H1 (cell line): ENCODE measurements around the gene DSCAM. TPM values are rescaled to one million over a fixed set of nuclear protein-coding genes. Genes with fewer than 3 reads are reported as not detected.

ENCODE experiments used
- CTCF ChIA-PET: fragments of 300-600 bp; sonication (Branson Sonifier 250); formaldehyde crosslinking; loops from one replicate; lab custom pipeline; 2021; ENCODE audit not compliant: partially characterized antibody; lab: Charles Lee
- POLR2A ChIA-PET: fragments of 300-600 bp; sonication (Branson Sonifier 250); formaldehyde crosslinking; loops from one replicate; lab custom pipeline; 2021; ENCODE audit warnings: inconsistent platforms; ENCODE audit not compliant: partially characterized antibody; lab: Charles Lee
- DNase-seq, 2 experiments: peaks; one replicate each; pipeline versions ENCODE4 v3.0.0 to v3.0.0-alpha.2; 2010 to 2022; ENCODE audit warnings: low spot score in 2 of 2, low read depth in 1 of 2, mixed read lengths in 1 of 2
- FAIRE-seq: peaks from 2 replicates; lab custom pipeline; 2011; peaks lifted over from hg19 to GRCh38; lab: Jason Lieb, UNC
- H2AFZ ChIP-seq: 2 replicates; pipeline ENCODE4 v1.8.1; 2012; ENCODE audit warnings: low read length, inconsistent platforms
- H2AK5ac ChIP-seq: 2 replicates; pipeline ENCODE4 v1.6.1; 2013; ENCODE audit warnings: low read depth, low read length
- H2BK120ac ChIP-seq: replicated peaks from 2 replicates; pipeline ENCODE3; 2013; ENCODE audit warnings: low read depth, low read length, inconsistent platforms
- H2BK12ac ChIP-seq: 2 replicates; pipeline ENCODE4 v1.6.1; 2013; ENCODE audit warnings: low read depth, low read length
- H2BK15ac ChIP-seq: 2 replicates; pipeline ENCODE4 v1.6.1; 2013; ENCODE audit warnings: low read length
- H2BK20ac ChIP-seq: 2 replicates; pipeline ENCODE4 v1.6.1; 2013; ENCODE audit warnings: low read length
- H2BK5ac ChIP-seq: 2 replicates; pipeline ENCODE4 v1.6.1; 2013; ENCODE audit warnings: low read depth, low read length
- H3K14ac ChIP-seq: 2 replicates; pipeline ENCODE4 v1.6.1; 2013; ENCODE audit warnings: inconsistent platforms; ENCODE audit not compliant: insufficient read length
- H3K18ac ChIP-seq: 2 replicates; pipeline ENCODE4 v1.6.1; 2013; ENCODE audit warnings: low read length; ENCODE audit errors: extremely low read depth
- H3K23ac ChIP-seq: 2 replicates; pipeline ENCODE4 v1.6.1; 2013; ENCODE audit warnings: inconsistent platforms; ENCODE audit not compliant: insufficient read length
- H3K23me2 ChIP-seq: 2 replicates; pipeline ENCODE4 v1.6.1; 2013; ENCODE audit warnings: low read depth, low read length
- H3K27ac ChIP-seq: 2 replicates; pipeline ENCODE4 v1.6.1; 2011; ENCODE audit warnings: low read depth, low read length, inconsistent platforms
- H3K27me3 ChIP-seq, 4 experiments: replicated peaks in 1 of 4; 1 replicate in 1 of 4; 2 replicates in 3 of 4; pipeline versions ENCODE4 v1.6.1 to v1.8.1; 2011 to 2013; ENCODE audit warnings: low read length in 3 of 4, mild to moderate bottlenecking in 3 of 4, inconsistent platforms in 2 of 4, mixed read lengths in 2 of 4, moderate library complexity in 1 of 4; ENCODE audit not compliant: control insufficient read depth in 3 of 4, insufficient read depth in 3 of 4; ENCODE audit errors: extremely low read depth in 1 of 4
- H3K36me3 ChIP-seq, 4 experiments: 2 replicates each; pipeline versions ENCODE4 v1.6.1 to v1.8.1; 2011 to 2013; ENCODE audit warnings: mild to moderate bottlenecking in 4 of 4, low read length in 3 of 4, moderate library complexity in 2 of 4, control low read depth in 1 of 4, inconsistent platforms in 1 of 4; ENCODE audit not compliant: insufficient read depth in 4 of 4, control insufficient read depth in 2 of 4
- H3K4ac ChIP-seq: replicated peaks from 2 replicates; pipeline ENCODE3; 2013; ENCODE audit warnings: low read length, low read depth, mixed read lengths, inconsistent platforms; ENCODE audit not compliant: insufficient read length
- H3K4me1 ChIP-seq, 4 experiments: replicated peaks in 1 of 4; 1 replicate in 1 of 4; 2 replicates in 3 of 4; pipeline versions ENCODE4 v1.6.1 to v1.8.1; 2011 to 2013; ENCODE audit warnings: low read length in 3 of 4, inconsistent platforms in 2 of 4, mixed read lengths in 1 of 4; ENCODE audit not compliant: insufficient read depth in 4 of 4, control insufficient read depth in 3 of 4
- H3K4me2 ChIP-seq, 2 experiments: 2 replicates each; pipeline versions ENCODE4 v1.6.1 to v1.8.1; 2011 to 2013; ENCODE audit warnings: low read depth in 2 of 2, low read length in 2 of 2, control low read depth in 1 of 2, inconsistent platforms in 1 of 2, mild to moderate bottlenecking in 1 of 2; ENCODE audit not compliant: insufficient read depth in 1 of 2
- H3K4me3 ChIP-seq, 4 experiments: fragments of 200-600, 300-600 bp in 1 of 4; sonication (generic), shearing (Covaris generic), sonication (Bioruptor Twin) in 1 of 4; 2 replicates each; pipeline versions ENCODE4 v1.5.1 to v1.8.1; 2011 to 2016; ENCODE audit warnings: low read length in 4 of 4, low read depth in 3 of 4, control low read depth in 2 of 4, inconsistent platforms in 2 of 4, mild to moderate bottlenecking in 2 of 4, mixed read lengths in 1 of 4, moderate library complexity in 1 of 4; ENCODE audit not compliant: insufficient read depth in 2 of 4; ENCODE audit errors: extremely low read depth in 1 of 4
- H3K56ac ChIP-seq: replicated peaks from 2 replicates; pipeline ENCODE3; 2013; ENCODE audit warnings: low read depth, mild to moderate bottlenecking, mixed read lengths, low read length, inconsistent platforms; ENCODE audit not compliant: insufficient read length
- H3K79me1 ChIP-seq: 2 replicates; pipeline ENCODE4 v1.6.1; 2013; ENCODE audit warnings: low read depth, low read length, control low read depth
- H3K79me2 ChIP-seq, 2 experiments: 2 replicates each; pipeline versions ENCODE4 v1.6.1 to v1.8.1; 2012 to 2013; ENCODE audit warnings: low read length in 2 of 2, mild to moderate bottlenecking in 2 of 2, inconsistent platforms in 1 of 2; ENCODE audit not compliant: insufficient read depth in 2 of 2, control insufficient read depth in 1 of 2
- H3K9ac ChIP-seq, 4 experiments: replicated peaks in 1 of 4; 1 replicate in 1 of 4; 2 replicates in 3 of 4; pipeline versions ENCODE4 v1.6.1 to v1.8.1; 2011 to 2013; ENCODE audit warnings: low read depth in 3 of 4, low read length in 3 of 4, control low read depth in 2 of 4, mild to moderate bottlenecking in 2 of 4, moderate library complexity in 2 of 4, inconsistent platforms in 1 of 4; ENCODE audit errors: extremely low read depth in 1 of 4
- H3K9me3 ChIP-seq, 2 experiments: 2 replicates each; pipeline versions ENCODE4 v1.6.1 to v1.8.1; 2012 to 2013; ENCODE audit warnings: mild to moderate bottlenecking in 2 of 2, moderate library complexity in 2 of 2, control low read depth in 1 of 2, inconsistent platforms in 1 of 2, low read depth in 1 of 2, low read length in 1 of 2, mixed read lengths in 1 of 2; ENCODE audit not compliant: insufficient read depth in 2 of 2
- H4K20me1 ChIP-seq, 2 experiments: replicated peaks in 1 of 2; 2 replicates each; pipeline versions ENCODE3 to v1.8.1; 2011 to 2013; ENCODE audit warnings: inconsistent platforms in 2 of 2, low read length in 2 of 2, mild to moderate bottlenecking in 1 of 2; ENCODE audit not compliant: insufficient read depth in 2 of 2, control insufficient read depth in 1 of 2
- H4K5ac ChIP-seq: 2 replicates; pipeline ENCODE4 v1.6.1; 2013; ENCODE audit warnings: low read length, low read depth, mixed read lengths, inconsistent platforms; ENCODE audit not compliant: insufficient read length
- H4K8ac ChIP-seq: 2 replicates; pipeline ENCODE4 v1.8.0; 2013; ENCODE audit warnings: mild to moderate bottlenecking, moderate library complexity, low read length, inconsistent platforms; ENCODE audit not compliant: insufficient read depth; ENCODE audit errors: extremely low read depth
- H4K91ac ChIP-seq: replicated peaks from 2 replicates; pipeline ENCODE3; 2013; ENCODE audit warnings: low read length, mixed read lengths, inconsistent platforms; ENCODE audit not compliant: insufficient read length
- WGBS, 2 experiments: shearing (Covaris generic) in 1 of 2; methylation state at CpG; one replicate each; pipeline versions ENCODE4 v1.1.6 to v1.1.7; 2013 to 2015; ENCODE audit warnings: low lambda C conversion rate in 2 of 2, mixed read lengths in 2 of 2, inconsistent platforms in 1 of 2, low coverage in 1 of 2, missing lambda C conversion rate in 1 of 2; ENCODE audit not compliant: insufficient replicate concordance in 2 of 2, insufficient coverage in 1 of 2, insufficient read length in 1 of 2; ENCODE audit errors: extremely low coverage in 1 of 2, missing lambda C conversion rate in 1 of 2; 5-methylcytosine and 5-hydroxymethylcytosine counted together
- polyA plus RNA-seq, 7 experiments: library from polyadenylated mRNA; depleted of rRNA in 3 of 7; stranded (reverse) in 5 of 7; unstranded in 2 of 7; fragments of >200 nt in 5 of 7; fragments of 200-250 nt in 2 of 7; gene quantifications; 1 replicate in 5 of 7; 2 replicates in 1 of 7; 4 replicates in 1 of 7; pipeline versions ENCODE4 v1.2.1 to v1.2.3, GENCODE V29; 2011 to 2013; ENCODE audit warnings: missing spikeins in 2 of 7, mixed read lengths in 2 of 7
- total RNA-seq: library from RNA; stranded (reverse); fragmentation: NEBNext Ultra II Directional; extraction: Animal tissue kit (Norgen Biotek cat#: 25700); gene quantifications from 2 replicates; pipeline ENCODE4 v1.2.1, GENCODE V29; 2021

DSCAM gene
- total and polyA plus RNA-seq, 2 of the 8 experiments (the other 6 are each of a cell fraction or from before 2014, with no cell fraction given) = 0.02 to 0.15 TPM

DNA sequence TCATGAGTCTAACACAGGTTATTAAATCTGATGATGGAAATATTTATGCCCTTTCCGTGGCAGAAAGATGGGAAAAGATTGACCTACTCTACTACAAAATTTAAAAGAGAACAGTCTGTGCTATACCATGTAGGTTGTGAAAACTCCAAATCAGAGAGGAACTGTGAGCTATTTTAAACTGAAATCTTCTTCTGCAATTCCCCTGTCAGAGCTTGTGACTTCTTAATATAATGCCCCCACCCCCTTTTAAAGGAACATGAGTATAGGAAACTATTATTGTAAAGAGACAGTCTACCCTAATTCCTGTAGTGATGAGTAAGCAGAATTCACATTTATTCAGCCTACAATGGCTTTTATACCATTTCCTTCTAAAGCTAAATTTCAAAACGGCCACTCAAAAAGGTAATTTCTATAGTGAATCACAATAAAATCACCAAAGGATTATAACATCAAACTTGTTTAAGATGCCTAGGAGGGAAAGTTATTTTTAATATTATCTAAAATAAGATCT, 11.7 kb downstream of the DSCAM start:
- no peaks in the 10 kb centered on the region for H4K20me1 ChIP-seq
- no peak overlapping the region for H3K4ac ChIP-seq
- H3K27me3 ChIP-seq = no peaks in the 10 kb centered on the region
- no peak overlapping the region for H3K56ac ChIP-seq
- H2AFZ ChIP-seq = no peak overlapping the region
- no peak for DNase-seq
- no peak overlapping the region for H3K9ac ChIP-seq
- no peaks in the 10 kb centered on the region for H3K4me1 ChIP-seq
- H3K23me2 ChIP-seq = no peaks in the 10 kb centered on the region
- ChIA-PET CTCF (interaction anchor here (1.1 to 1.7 kb wide), 3 partner anchors 8 to 21 kb away, joined by 3 to 5 read pairs (median 3); no protein-coding TSS in a partner anchor), POLR2A (no interaction called here)
- no peaks in the 10 kb centered on the region for H3K36me3 ChIP-seq
- no peak overlapping the region for H3K18ac ChIP-seq
- no peaks in the 10 kb centered on the region for H3K79me1 ChIP-seq
- WGBS, 2 experiments = 93% methylated on average over 2 of the region's 2 CpGs; no CpG with 5 or more reads in 1 of the 2 experiments
- no peak for FAIRE-seq
- H3K4me2 ChIP-seq = no peak overlapping the region
- H2BK12ac ChIP-seq = no peak overlapping the region
- no peak overlapping the region for H2AK5ac ChIP-seq
- H3K23ac ChIP-seq = no peak overlapping the region
- H2BK120ac ChIP-seq = no peak overlapping the region
- no peak overlapping the region for H2BK5ac ChIP-seq
- no peak overlapping the region for H4K91ac ChIP-seq
- H3K27ac ChIP-seq = no peak overlapping the region
- no peak overlapping the region for H2BK15ac ChIP-seq
- no peaks in the 10 kb centered on the region for H3K79me2 ChIP-seq
- no peak overlapping the region for H3K4me3 ChIP-seq
- no peak overlapping the region for H4K8ac ChIP-seq
- H2BK20ac ChIP-seq = no peak overlapping the region
- H3K14ac ChIP-seq = no peak overlapping the region
- H4K5ac ChIP-seq = no peak overlapping the region
- no peaks in the 10 kb centered on the region for H3K9me3 ChIP-seq
